ENCODE measurements around the gene SNX20.

Gene SNX20

DNA sequence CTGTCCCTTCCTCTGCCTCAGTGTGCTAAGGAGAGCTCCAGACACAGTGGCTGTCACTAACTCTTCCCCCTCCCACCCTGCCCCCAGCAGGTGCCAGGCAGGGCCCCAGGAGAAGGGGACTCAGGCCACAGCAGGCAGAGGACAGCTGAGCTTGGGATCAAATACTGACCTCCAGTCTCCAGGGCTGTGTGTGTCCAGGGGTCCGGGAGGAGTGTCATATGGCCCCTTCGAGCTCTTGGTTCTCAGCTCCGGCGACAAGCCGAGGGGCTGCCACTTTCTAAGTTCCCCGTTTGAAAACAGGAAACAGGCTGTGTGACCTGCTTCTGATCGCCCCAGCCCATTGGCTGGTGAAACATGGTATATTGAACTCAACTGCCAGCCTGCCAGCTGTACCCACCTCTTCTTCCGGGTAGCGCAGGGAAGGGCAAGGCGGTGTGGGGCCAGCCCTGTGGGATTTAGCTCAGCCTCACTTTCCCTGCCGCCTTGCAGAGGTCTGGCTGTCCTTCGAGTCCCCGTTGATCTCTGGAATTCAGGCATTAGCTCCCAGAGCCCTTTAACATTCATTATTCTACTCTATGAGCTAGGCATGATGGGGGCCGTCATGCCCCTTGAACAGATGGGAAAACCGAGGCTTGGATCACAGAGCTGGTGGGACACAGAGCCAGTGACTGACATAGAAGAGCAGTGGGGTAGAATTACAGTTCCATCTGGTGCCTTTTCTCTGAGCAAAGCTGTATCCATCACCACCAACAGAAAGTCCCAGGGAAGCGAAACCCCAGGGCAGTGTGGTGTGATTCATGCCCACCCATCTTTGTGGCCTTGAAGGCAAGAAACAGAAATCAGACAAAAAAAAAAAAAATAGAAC lies at the start of gene SNX20:
Gene SNX20, minus strand, starts transcription at position 292 of the 865 bp plus-strand sequence. CDS start 3,786 bp downstream, outside the sequence.
- no peaks in the 10 kb centered on the region for H3K27me3 Mint-ChIP-seq
- H3K4me3 Mint-ChIP-seq, result peak within 1 kb of the TSS; percentile 90
- peaks cover 23% of the 10 kb centered on the region for H3K36me3 Mint-ChIP-seq (ENCODE audit: insufficient read depth)
- no peaks in the 10 kb centered on the region for H3K9me3 Mint-ChIP-seq
- peak; percentile 48 to 51 for DNase-seq (ENCODE audit: low spot score in 2 of 2)
- peak; percentile 80 for ATAC-seq (replicated peaks; ENCODE audit: extremely low read depth, poor library complexity, severe bottlenecking)
- peaks cover 85% of the 10 kb centered on the region for H3K4me1 Mint-ChIP-seq
- H3K27ac Mint-ChIP-seq (ENCODE audit: low read depth), result peak within 1 kb of the TSS; percentile 99

DNA sequence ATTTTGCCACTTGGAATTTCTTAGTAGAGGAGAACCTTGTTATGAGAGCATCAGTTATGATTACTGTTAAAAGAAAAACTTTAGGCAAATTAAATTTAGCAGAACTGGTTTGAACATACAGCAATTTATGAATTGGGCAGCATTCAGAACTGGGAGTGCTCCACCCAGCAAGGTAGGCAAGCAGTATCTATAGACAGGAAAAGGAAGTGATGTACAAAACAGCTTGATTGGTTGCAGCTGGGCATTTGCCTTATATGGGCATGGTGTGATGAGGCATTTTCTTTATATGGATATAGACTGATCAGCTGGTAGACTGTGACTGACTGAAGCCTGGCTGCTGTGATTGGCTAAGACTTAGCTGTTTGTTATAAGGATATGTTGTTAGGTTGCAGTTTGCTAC lies 43.2 kb upstream of the SNX20 start:
- H3K4me3 Mint-ChIP-seq, result no peak overlapping the region
- ATAC-seq (replicated peaks; ENCODE audit: extremely low read depth, poor library complexity, severe bottlenecking) (no peak), DNase-seq (ENCODE audit: low spot score in 2 of 2) (no peak)
- no peaks in the 10 kb centered on the region for H3K27me3 Mint-ChIP-seq
- peak overlapping the region; percentile 78 for H3K27ac Mint-ChIP-seq (ENCODE audit: low read depth)
- peaks cover 5% of the 10 kb centered on the region for H3K36me3 Mint-ChIP-seq (ENCODE audit: insufficient read depth)
- no peaks in the 10 kb centered on the region for H3K9me3 Mint-ChIP-seq
- peaks cover 34% of the 10 kb centered on the region for H3K4me1 Mint-ChIP-seq

GRCh38 chr16:50722960-50723359 lies 41.8 kb upstream of the SNX20 start:
- Mint-ChIP-seq H3K4me1 (peaks cover 34% of the 10 kb centered on the region), H3K4me3 (peak overlapping the region; percentile 61), H3K36me3 (ENCODE audit: insufficient read depth) (peaks cover 5% of the 10 kb centered on the region), H3K27me3 (no peaks in the 10 kb centered on the region), H3K27ac (ENCODE audit: low read depth) (peak overlapping the region; percentile 98), H3K9me3 (no peaks in the 10 kb centered on the region)
- DNase-seq (ENCODE audit: low spot score in 2 of 2), result no peak
- no peak for ATAC-seq (replicated peaks; ENCODE audit: extremely low read depth, poor library complexity, severe bottlenecking)

DNA sequence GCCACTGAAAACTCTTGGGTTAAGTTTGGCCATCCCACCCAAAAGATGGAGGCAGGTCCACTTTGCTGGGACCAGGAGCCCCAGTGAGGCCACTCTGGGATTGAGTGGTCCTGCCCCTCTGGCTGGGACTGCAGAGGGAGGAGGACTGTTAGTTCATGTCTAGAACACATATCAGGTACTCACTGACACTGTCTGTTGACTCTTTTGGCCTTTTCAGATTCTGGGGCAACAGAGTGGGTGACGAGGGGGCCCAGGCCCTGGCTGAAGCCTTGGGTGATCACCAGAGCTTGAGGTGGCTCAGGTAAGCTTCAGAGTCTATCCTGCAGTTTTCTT lies 41.3 kb upstream of the SNX20 start:
- peak; percentile 42 for ATAC-seq (replicated peaks; ENCODE audit: extremely low read depth, poor library complexity, severe bottlenecking)
- Mint-ChIP-seq H3K27ac (ENCODE audit: low read depth) (peak overlapping the region; percentile 98), H3K4me3 (peak overlapping the region; percentile 61), H3K27me3 (no peaks in the 10 kb centered on the region), H3K36me3 (ENCODE audit: insufficient read depth) (peaks cover 3% of the 10 kb centered on the region), H3K9me3 (no peaks in the 10 kb centered on the region), H3K4me1 (peaks cover 37% of the 10 kb centered on the region)
- peak in 1 of 2 donors; percentile 16 for DNase-seq (ENCODE audit: low spot score in 2 of 2)

- ATAC-seq (replicated peaks; ENCODE audit: extremely low read depth, poor library complexity, severe bottlenecking) (peak; percentile 96), DNase-seq (ENCODE audit: low spot score in 2 of 2) (peak in 1 of 2 donors; percentile 30)
- peak overlapping the region; percentile 61 for H3K4me3 Mint-ChIP-seq
- H3K27ac Mint-ChIP-seq (ENCODE audit: low read depth), result peak overlapping the region; percentile 98
- no peaks in the 10 kb centered on the region for H3K27me3 Mint-ChIP-seq
- H3K9me3 Mint-ChIP-seq, result no peaks in the 10 kb centered on the region
- H3K4me1 Mint-ChIP-seq, result peaks cover 40% of the 10 kb centered on the region
- peaks cover 3% of the 10 kb centered on the region for H3K36me3 Mint-ChIP-seq (ENCODE audit: insufficient read depth)
Observed at GRCh38 chr16:50721549-50722404, 40.7 kb upstream of the SNX20 start.

GRCh38 chr16:50719401-50720337 lies 38.6 kb upstream of the SNX20 start:
- peak overlapping the region; percentile 31 for H3K4me3 Mint-ChIP-seq
- H3K27ac Mint-ChIP-seq (ENCODE audit: low read depth), result peak overlapping the region; percentile 82
- peaks cover 40% of the 10 kb centered on the region for H3K4me1 Mint-ChIP-seq
- ATAC-seq (replicated peaks; ENCODE audit: extremely low read depth, poor library complexity, severe bottlenecking) (no peak), DNase-seq (ENCODE audit: low spot score in 2 of 2) (no peak)
- no peaks in the 10 kb centered on the region for H3K27me3 Mint-ChIP-seq
- no peaks in the 10 kb centered on the region for H3K9me3 Mint-ChIP-seq
- H3K36me3 Mint-ChIP-seq (ENCODE audit: insufficient read depth), result peaks cover 5% of the 10 kb centered on the region

- H3K4me1 Mint-ChIP-seq, result peaks cover 37% of the 10 kb centered on the region
- peak overlapping the region; percentile 13 for H3K27ac Mint-ChIP-seq (ENCODE audit: low read depth)
Observed at GRCh38 chr16:50718761-50719400, 37.8 kb upstream of the SNX20 start.

DNA sequence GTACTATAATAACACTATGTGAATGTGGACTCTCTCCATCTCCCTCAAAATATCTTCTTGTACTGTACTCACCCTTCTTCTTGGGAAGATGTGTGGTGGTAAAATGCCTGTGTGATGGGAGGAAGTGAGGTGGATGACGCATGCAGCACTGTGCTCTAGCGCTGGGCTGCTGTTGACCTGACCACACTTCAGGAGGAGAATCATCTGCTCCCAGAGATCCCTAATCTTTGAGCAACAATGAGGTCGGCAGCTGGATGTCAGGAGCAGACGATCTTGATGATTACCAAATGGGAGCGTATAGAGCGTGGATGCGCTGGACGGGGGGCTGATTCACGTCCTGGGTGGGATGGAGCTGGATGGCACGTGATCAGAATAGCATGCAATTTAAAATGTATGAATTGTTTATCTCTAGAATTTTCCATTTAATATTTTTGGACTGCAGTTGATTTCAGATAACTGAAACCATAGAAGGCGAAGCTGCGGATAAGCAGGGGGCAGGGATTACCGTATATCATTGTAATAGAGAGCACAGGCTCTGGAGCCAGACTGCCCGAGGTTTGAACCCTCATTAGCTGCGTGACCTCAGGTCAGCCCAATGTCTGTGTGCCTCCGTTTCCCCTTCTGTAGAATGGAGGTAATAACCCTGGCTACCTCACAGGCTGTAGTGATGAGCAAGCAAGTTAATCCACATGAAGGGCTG lies 37.1 kb upstream of the SNX20 start:
- Mint-ChIP-seq H3K4me1 (peaks cover 34% of the 10 kb centered on the region), H3K27ac (ENCODE audit: low read depth) (peak overlapping the region; percentile 13), H3K36me3 (ENCODE audit: insufficient read depth) (peaks cover 5% of the 10 kb centered on the region), H3K9me3 (no peaks in the 10 kb centered on the region), H3K27me3 (no peaks in the 10 kb centered on the region), H3K4me3 (no peak overlapping the region)
- no peak for DNase-seq (ENCODE audit: low spot score in 2 of 2)
- no peak for ATAC-seq (replicated peaks; ENCODE audit: extremely low read depth, poor library complexity, severe bottlenecking)

More at GRCh38 chr16:50718761-50719400, 37.8 kb upstream of the SNX20 start:
- DNase-seq (ENCODE audit: low spot score in 2 of 2), result no peak
- no peak for ATAC-seq (replicated peaks; ENCODE audit: extremely low read depth, poor library complexity, severe bottlenecking)
- Mint-ChIP-seq H3K36me3 (ENCODE audit: insufficient read depth) (peaks cover 5% of the 10 kb centered on the region), H3K27me3 (no peaks in the 10 kb centered on the region), H3K4me3 (no peak overlapping the region), H3K9me3 (no peaks in the 10 kb centered on the region)

DNA sequence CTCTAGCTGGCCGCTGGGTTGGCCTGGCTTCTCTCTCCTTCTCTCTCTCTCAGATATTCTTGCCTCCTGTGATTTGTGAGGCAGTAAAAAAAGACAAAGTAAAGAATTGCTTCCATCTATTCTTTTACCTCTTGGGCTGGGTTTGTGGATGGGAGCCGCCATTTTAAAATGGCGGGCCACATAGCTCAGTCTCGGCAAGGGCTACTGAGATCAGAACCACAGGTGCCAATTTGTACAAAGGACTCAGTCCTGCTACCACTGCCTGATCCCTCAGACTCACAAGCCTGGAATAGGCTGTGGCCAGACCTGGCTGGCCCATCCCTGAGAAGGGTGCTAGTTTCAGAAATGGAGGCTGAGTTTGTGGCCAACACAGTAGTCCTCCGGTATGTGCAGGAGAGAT lies 36.4 kb upstream of the SNX20 start:
- H3K4me3 Mint-ChIP-seq, result no peak overlapping the region
- ATAC-seq (replicated peaks; ENCODE audit: extremely low read depth, poor library complexity, severe bottlenecking), result no peak
- peaks cover 26% of the 10 kb centered on the region for H3K4me1 Mint-ChIP-seq
- peak overlapping the region; percentile 13 for H3K27ac Mint-ChIP-seq (ENCODE audit: low read depth)
- DNase-seq (ENCODE audit: low spot score in 2 of 2), result no peak
- H3K9me3 Mint-ChIP-seq, result no peaks in the 10 kb centered on the region
- no peaks in the 10 kb centered on the region for H3K27me3 Mint-ChIP-seq
- H3K36me3 Mint-ChIP-seq (ENCODE audit: insufficient read depth), result peaks cover 9% of the 10 kb centered on the region

GRCh38 chr16:50717091-50717490 lies 36.0 kb upstream of the SNX20 start:
- no peaks in the 10 kb centered on the region for H3K27me3 Mint-ChIP-seq
- no peak overlapping the region for H3K4me3 Mint-ChIP-seq
- ATAC-seq (replicated peaks; ENCODE audit: extremely low read depth, poor library complexity, severe bottlenecking), result no peak
- H3K27ac Mint-ChIP-seq (ENCODE audit: low read depth), result peak overlapping the region; percentile 13
- H3K9me3 Mint-ChIP-seq, result no peaks in the 10 kb centered on the region
- H3K36me3 Mint-ChIP-seq (ENCODE audit: insufficient read depth), result peaks cover 11% of the 10 kb centered on the region
- peaks cover 22% of the 10 kb centered on the region for H3K4me1 Mint-ChIP-seq
- DNase-seq (ENCODE audit: low spot score in 2 of 2), result no peak

DNA sequence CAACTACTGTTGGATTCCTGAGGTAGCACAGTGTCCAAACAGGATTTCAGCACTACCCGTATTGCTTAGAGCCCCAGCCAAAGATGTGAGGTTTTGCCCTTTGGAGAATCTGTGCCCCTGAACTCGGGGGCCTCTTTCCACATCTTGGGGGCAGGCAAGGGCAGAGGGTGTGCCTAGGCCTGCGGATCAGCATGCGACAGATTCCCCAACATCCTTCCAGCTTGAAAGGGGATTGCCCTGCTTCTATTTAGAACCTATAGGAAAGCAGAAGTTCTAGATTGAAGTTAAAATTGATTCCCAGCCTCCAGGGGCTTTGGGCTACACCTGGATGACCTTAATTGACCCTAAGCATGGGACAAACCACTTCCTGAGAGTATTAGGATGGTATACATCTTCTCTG lies 31.8 kb upstream of the SNX20 start:
- peaks cover 15% of the 10 kb centered on the region for H3K4me1 Mint-ChIP-seq
- no peak overlapping the region for H3K27ac Mint-ChIP-seq (ENCODE audit: low read depth)
- H3K4me3 Mint-ChIP-seq, result no peak overlapping the region
- ATAC-seq (replicated peaks; ENCODE audit: extremely low read depth, poor library complexity, severe bottlenecking) (no peak), DNase-seq (ENCODE audit: low spot score in 2 of 2) (no peak)
- H3K27me3 Mint-ChIP-seq, result no peaks in the 10 kb centered on the region
- H3K9me3 Mint-ChIP-seq, result no peaks in the 10 kb centered on the region
- H3K36me3 Mint-ChIP-seq (ENCODE audit: insufficient read depth), result peaks cover 8% of the 10 kb centered on the region

Data from central memory CD8-positive, alpha-beta T cell (primary cell).